NCI-H1930 (cell line): ENCODE measurements around the gene STX8.

Source experiments
- DNase-seq, 2 experiments: peaks; one replicate each; lab custom pipeline; 2025; lab: John Stamatoyannopoulos, UW

Gene STX8

DNA sequence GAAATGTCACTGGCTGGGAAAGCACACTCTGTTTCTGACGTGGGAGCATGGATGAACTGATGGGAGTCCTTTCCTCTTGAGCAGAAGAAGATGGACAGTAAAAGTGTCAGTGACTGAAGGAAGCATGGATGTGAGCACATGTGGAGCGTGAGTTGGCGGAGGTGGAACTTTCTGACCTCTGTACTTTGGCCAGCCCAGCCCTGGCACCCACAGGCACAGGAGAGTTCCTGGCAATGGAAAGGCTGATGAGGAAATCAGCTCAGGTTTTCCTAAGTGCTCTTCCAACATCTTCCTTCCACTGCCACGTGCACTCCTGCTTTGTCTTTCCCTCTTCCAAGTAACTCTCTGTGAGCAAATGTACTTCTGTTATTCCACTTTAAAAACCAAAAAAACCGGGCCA lies 277.5 kb downstream of the STX8 start:
- DNase-seq: no peak

DNA sequence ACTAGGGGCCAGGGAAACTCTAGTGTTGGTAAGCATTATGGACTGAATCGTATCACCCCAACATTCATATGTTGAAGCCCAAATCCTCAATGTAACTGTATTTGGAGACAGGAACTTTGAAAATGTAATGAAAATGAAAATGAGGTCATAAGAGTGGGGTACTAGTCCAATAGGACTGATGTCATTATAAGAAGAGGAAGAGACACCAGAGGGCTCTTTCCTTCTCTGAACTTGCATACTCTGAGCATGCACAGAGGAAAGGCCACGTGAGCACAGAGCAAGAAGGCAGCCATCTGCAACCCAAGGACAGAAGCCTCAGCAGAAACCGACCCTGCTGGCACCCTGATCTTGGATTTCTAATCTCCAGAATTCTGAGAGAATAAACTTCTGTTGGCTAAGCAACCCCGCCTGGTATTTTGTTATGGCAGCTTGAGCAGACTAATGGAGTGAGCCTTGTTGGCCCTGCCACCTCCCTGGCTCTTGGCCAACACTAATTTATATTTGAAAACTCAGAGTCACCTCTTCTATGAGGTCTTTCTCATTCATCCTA lies 280.9 kb downstream of the STX8 start:
- DNase-seq: no peak

GRCh38 chr17:9292561-9292941 lies 283.1 kb downstream of the STX8 start:
- no peak for DNase-seq

GRCh38 chr17:9291912-9292560 lies 283.6 kb downstream of the STX8 start:
- DNase-seq: no peak

GRCh38 chr17:9290226-9290613 lies 285.4 kb downstream of the STX8 start:
- DNase-seq: no peak

DNA sequence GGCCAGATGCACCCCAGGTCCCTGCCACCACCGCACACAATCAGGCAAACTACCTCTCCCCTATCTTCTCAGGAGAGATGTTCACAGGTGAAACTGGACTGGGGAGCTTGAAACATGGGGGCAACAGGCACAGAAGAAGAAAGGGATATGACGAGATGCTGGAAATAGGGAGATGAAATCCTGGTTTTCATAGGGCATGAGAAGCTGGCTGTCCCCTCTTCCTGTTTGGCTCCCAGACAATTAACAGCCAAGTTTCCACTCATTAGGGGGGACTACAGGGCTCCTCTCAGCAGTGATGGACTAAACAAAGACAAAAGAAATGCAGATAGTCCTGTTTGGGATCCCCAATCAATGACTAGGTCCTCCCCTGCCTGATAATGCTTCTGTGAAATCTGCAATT lies 288.3 kb downstream of the STX8 start:
- DNase-seq: no peak

- DNase-seq: no peak
These were observed 289.2 kb downstream of the STX8 start for GRCh38 chr17:9286434-9286833.

- DNase-seq: no peak
These were observed 289.8 kb downstream of the STX8 start for GRCh38 chr17:9285602-9286427.

DNA sequence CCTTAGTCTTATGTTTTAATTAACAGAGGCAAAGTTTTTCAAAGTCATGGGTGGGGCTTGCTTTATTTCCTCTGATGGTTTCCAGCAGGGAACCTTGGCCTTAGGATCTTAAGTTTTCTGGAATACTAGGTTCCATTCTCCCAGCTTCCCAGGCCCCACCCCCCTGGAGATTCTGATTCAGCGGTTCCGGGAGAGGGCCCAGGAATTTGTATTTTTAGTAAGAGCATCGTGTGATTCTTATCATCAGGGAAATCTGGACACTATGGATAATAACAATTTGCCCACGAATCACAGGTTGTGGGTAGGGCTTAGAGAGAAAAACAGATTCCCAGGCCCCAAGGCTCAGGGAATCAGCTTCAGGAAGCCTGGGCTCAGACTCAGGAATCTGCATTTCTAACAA lies 290.7 kb downstream of the STX8 start:
- no peak for DNase-seq

GRCh38 chr17:9283909-9284308 lies 291.7 kb downstream of the STX8 start:
- DNase-seq: no peak

DNA sequence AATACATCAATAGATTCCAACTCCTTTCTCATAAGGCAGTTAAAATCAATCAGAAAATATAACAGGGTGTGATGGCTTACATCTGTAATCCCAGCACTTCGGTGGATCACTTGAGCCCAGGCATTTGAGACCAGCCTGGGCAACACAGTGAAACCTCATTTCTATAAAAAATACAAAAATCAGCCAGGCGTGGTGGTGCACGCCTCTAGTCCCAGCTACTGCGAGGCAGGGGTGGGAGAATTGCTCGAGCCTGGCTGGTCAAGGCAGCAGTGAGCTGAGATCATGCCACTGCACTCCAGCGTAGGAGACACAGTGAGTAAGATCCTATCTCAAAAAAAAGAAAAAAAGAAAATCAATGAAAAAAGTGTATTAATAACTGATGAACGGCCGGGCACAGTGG lies 295.7 kb downstream of the STX8 start:
- DNase-seq: no peak

- DNase-seq: no peak
These were observed 300.6 kb downstream of the STX8 start for GRCh38 chr17:9274973-9275372.

DNA sequence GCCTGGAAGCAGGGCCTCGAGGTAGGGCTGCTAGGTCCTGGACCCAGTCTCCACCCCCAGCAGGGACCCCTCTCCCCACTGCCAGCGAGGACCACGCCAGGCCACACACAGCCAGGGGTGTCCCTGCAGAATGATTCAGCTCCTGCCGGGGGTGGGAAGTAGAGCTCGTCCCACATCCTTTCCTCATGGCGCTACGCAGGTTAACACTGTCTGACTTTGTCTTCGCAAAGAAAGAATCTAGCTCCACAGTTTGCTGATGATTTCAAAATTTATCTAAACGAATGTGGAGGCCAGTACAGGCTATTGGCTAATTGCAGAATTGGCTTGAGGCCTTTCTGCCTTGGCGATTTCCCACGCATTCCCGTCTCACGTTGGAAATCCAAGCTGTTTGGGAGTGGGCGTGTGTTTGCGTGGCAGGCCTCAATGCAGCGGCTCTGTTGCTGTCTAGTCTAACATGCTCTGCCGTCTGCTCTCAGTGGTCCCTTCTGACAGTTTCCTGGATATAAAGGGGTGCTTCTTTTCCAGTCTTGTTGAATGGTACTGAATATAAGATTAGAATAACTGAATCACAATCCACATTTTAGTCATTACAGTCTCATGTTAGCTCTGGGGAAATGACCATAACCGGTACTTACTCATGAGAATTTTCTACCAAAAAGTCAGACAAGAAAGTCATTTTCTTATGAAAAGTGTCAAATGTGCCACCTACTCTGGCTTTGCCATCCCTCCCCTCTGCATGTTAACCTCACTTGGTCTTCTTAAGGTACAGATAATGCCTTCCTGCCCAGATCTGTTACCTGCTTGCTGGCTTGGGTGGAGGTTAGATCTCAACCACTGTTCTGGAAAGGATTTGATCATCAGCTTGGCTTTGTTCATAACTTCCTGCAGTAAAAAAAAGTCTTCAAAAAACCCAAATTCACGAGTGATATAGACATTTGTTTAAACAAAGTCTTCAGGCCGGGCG lies 301.9 kb downstream of the STX8 start:
- DNase-seq: no peak

DNA sequence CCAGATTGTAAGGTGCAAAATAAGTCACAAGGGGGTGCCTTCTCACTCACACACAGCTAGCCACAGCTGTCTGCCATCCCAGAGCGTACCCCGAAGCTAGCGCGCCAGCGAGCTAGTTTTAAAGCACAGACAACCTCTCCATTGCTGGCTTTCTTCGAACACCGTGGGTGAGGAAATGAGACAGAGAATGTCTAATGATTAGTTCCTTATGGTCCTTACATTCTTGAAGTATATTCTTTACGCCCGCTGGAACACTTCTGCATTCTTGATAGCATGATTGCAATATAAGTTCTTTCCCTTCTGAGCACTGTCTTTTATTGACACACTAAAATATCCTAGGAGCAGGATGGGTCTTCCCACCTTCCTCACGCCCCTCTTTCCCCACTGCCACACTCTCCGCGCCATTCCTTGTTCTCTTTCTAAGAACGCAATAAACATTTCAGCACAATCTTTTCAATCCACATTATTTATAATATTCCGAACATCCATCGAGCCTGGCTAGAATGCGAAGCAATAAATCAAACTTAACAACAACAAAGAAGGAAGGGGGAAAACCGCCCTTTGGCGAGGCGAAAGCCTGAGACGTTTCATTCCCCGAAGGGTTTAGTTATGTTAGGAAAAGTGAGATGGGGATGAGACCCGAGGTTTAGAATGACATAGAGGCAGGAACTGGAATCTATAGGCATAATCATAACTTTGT lies 303.0 kb downstream of the STX8 start:
- no peak for DNase-seq

GRCh38 chr17:9271989-9272388 lies 303.6 kb downstream of the STX8 start:
- no peak for DNase-seq

GRCh38 chr17:9270921-9271320 lies 304.7 kb downstream of the STX8 start:
- DNase-seq: no peak

DNA sequence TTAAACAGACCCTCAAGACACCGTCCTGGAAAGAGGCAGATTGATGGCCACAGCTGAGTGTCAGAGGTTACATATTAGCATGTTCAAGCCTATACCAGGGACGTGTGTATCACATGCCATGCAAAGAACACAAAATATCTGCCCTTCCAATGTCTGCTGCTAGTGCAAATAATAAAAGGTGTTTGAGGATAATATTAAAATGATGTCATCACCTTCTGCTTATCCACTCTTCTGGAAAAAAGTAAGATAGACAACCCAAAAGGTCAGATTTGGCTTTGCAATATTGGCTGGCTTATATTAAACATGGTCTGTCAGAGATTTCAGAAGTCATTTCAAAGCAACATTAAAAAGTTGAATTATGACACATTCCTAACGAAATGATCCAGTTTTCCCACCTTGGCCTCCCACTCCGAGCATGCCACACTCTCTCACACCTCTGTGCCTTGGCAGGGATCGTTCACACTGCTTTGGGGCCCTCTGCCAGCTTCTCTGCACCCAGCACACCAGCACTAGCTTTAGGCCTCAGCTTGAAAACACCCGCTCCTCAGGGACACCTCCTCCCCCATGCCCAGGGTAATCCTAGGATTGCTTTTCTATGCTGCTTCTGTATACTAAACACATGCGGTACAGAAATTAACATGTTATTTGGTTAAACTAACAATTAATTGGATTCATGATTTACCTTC lies 306.1 kb downstream of the STX8 start:
- DNase-seq: no peak

GRCh38 chr17:9268546-9268945 lies 307.1 kb downstream of the STX8 start:
- DNase-seq: no peak

- DNase-seq: no peak
These were observed 308.9 kb downstream of the STX8 start for GRCh38 chr17:9266697-9267117.

- no peak for DNase-seq
These were observed 309.5 kb downstream of the STX8 start for GRCh38 chr17:9266031-9266680.
